ENCODE data around the gene FCRLA.

GRCh38 chr1:161720422-161720821, 13.4 kb downstream of the FCRLA start:
- TF ChIP-seq CTCF (IDR thresholded peaks at IDR 0.05; ENCODE audit: extremely low read depth in 1 of 2, insufficient read depth in 1 of 2, low read depth in 1 of 2, low read length in 2 of 2) = no peak
- no peak for TF ChIP-seq MAX (IDR thresholded peaks at IDR 0.05; ENCODE audit: insufficient read depth, insufficient read length)
- no peak for TF ChIP-seq POLR2AphosphoS5 (IDR thresholded peaks at IDR 0.05; ENCODE audit: insufficient read depth, low read depth, low read length)
- TF ChIP-seq POLR2A (IDR thresholded peaks at IDR 0.05; ENCODE audit: low read depth, low read length) = no peak

Measured in endothelial cell of umbilical vein (primary cell).